HCT116 (cell line): Measurements from ENCODE around the gene ELP1. TPM values are rescaled to one million over a fixed set of nuclear protein-coding genes. Genes with fewer than 3 reads are reported as not detected.
A peak's percentile ranks its signal among the peaks of the same experiment; 100 is the strongest.

Experiments used
- ATAC-seq: fragments of 200-7000 bp; cut with Tn5 transposase; 2 replicates; pipeline ENCODE4 v1.9.1; 2020; ENCODE audit warnings: mild to moderate bottlenecking, moderate library complexity
- BruUV-seq: library from RNA; stranded (reverse); fragments of 400-500 nt; replicated peaks from 2 replicates; lab custom pipeline; 2021; lab: Mats Ljungman, UMichigan
- CTCF ChIA-PET: fragments of 300-600 bp; sonication (Branson Sonifier 250); formaldehyde crosslinking; loops from one replicate; lab custom pipeline; 2021; ENCODE audit warnings: antibody characterized with exemption; lab: Charles Lee
- POLR2A ChIA-PET: fragments of 300-600, 350-600 bp; sonication (Branson Sonifier 250); formaldehyde crosslinking; loops from one replicate; lab custom pipeline; 2021; ENCODE audit warnings: antibody characterized with exemption; lab: Charles Lee
- RAD21 ChIA-PET, 2 experiments: fragments of 300-600 bp; sonication (Branson Sonifier 250); formaldehyde crosslinking; loops; one replicate each; lab custom pipeline; 2023; ENCODE audit warnings: low total read pairs in 2 of 2; ENCODE audit not compliant: uncharacterized antibody in 2 of 2, unreplicated experiment in 2 of 2, low non-redundant PET in 1 of 2; lab: Charles Lee
- DNase-seq: peaks from one replicate; pipeline ENCODE4 v3.0.0-alpha.2; 2010; ENCODE audit warnings: low read depth, low spot score
- H2AFZ ChIP-seq: fragments of 200-600 bp; shearing (Covaris generic), sonication (generic); 2 replicates; pipeline ENCODE4 v1.6.1; 2017; ENCODE audit warnings: low read depth, mixed run types, mixed read lengths, antibody characterized with exemption, low read length; ENCODE audit not compliant: poor library complexity, severe bottlenecking
- H3K27ac ChIP-seq: 2 replicates; pipeline ENCODE4 v1.5.1; 2012; ENCODE audit warnings: low read depth, low read length
- H3K27me3 ChIP-seq: fragments of 200-600 bp; sonication (generic); 2 replicates; pipeline ENCODE4 v1.6.1; 2016; ENCODE audit warnings: mixed run types, low read length, mixed read lengths; ENCODE audit not compliant: insufficient read depth
- H3K36me3 ChIP-seq, 2 experiments: fragments of 200-500 bp in 1 of 2; fragments of 200-600 bp in 1 of 2; sonication (Bioruptor generic) in 1 of 2; sonication (generic) in 1 of 2; 2 replicates each; pipeline versions ENCODE4 v1.5.1 to v1.6.1; 2014 to 2016; ENCODE audit warnings: low read length in 2 of 2, inconsistent platforms in 1 of 2, mixed read lengths in 1 of 2, mixed run types in 1 of 2; ENCODE audit not compliant: insufficient read depth in 2 of 2, control insufficient read depth in 1 of 2
- H3K4me1 ChIP-seq, 2 experiments: fragments of 200-600 bp in 1 of 2; sonication (generic) in 1 of 2; 2 replicates each; pipeline versions ENCODE4 v1.5.1 to v1.6.1; 2012 to 2017; ENCODE audit warnings: low read length in 2 of 2, inconsistent platforms in 1 of 2, mild to moderate bottlenecking in 1 of 2, mixed read lengths in 1 of 2, mixed run types in 1 of 2, moderate library complexity in 1 of 2; ENCODE audit not compliant: insufficient read depth in 2 of 2, control insufficient read depth in 1 of 2
- H3K4me2 ChIP-seq: fragments of 200-600 bp; sonication (generic); 2 replicates; pipeline ENCODE4 v1.6.1; 2017; ENCODE audit warnings: mixed run types, low read length, mixed read lengths
- H3K4me3 ChIP-seq, 2 experiments: fragments of 200-600 bp in 1 of 2; sonication (generic) in 1 of 2; replicated peaks in 1 of 2; 2 replicates each; pipeline ENCODE4 v1.5.1; 2011 to 2016; ENCODE audit warnings: low read length in 2 of 2, control low read depth in 1 of 2, low read depth in 1 of 2, mild to moderate bottlenecking in 1 of 2, mixed read lengths in 1 of 2, mixed run types in 1 of 2
- H3K79me2 ChIP-seq: fragments of 200-600 bp; sonication (generic); 2 replicates; pipeline ENCODE4 v1.6.1; 2017; ENCODE audit warnings: mild to moderate bottlenecking, mixed run types, low read length, moderate library complexity, mixed read lengths; ENCODE audit not compliant: insufficient read depth
- H3K9ac ChIP-seq: fragments of 200-600 bp; sonication (generic); 2 replicates; pipeline ENCODE4 v1.6.1; 2016; ENCODE audit warnings: low read length, mixed read lengths
- H3K9me2 ChIP-seq: fragments of 200-600 bp; sonication (generic), shearing (Covaris generic); 2 replicates; pipeline ENCODE4 v1.6.1; 2017; ENCODE audit warnings: mixed run types, mild to moderate bottlenecking, moderate library complexity; ENCODE audit not compliant: insufficient read depth
- H3K9me3 ChIP-seq, 2 experiments: fragments of 200-500 bp in 1 of 2; fragments of 200-600 bp in 1 of 2; sonication (Bioruptor generic) in 1 of 2; sonication (generic) in 1 of 2; 2 replicates each; pipeline ENCODE4 v1.6.1; 2014 to 2017; ENCODE audit warnings: low read length in 2 of 2, mixed read lengths in 2 of 2, inconsistent platforms in 1 of 2, low read depth in 1 of 2, mild to moderate bottlenecking in 1 of 2, mixed run types in 1 of 2, moderate library complexity in 1 of 2; ENCODE audit not compliant: control insufficient read depth in 1 of 2, insufficient read depth in 1 of 2
- H4K20me1 ChIP-seq: fragments of 200-600 bp; sonication (generic), shearing (Covaris generic); 2 replicates; pipeline ENCODE4 v1.6.1; 2017; ENCODE audit warnings: mixed run types, mild to moderate bottlenecking, moderate library complexity; ENCODE audit not compliant: insufficient read depth
- EGR1 ChIP-seq: IDR thresholded peaks from 2 replicates; pipeline ENCODE4 v1.6.1; 2012; ENCODE audit warnings: low read depth
- ELF1 ChIP-seq: IDR thresholded peaks from 2 replicates; pipeline ENCODE4 v1.6.1; 2012; ENCODE audit warnings: low read depth, borderline replicate concordance
- EZH2 ChIP-seq: fragments of 200-600 bp; sonication (generic); IDR thresholded peaks from 2 replicates; pipeline ENCODE4 v1.6.1; 2017; ENCODE audit warnings: antibody characterized with exemption, mixed run types
- JUND ChIP-seq: IDR thresholded peaks from 2 replicates; pipeline ENCODE4 v1.6.1; 2012
- ZBTB33 ChIP-seq: IDR thresholded peaks from 2 replicates; pipeline ENCODE4 v1.6.1; 2011; ENCODE audit warnings: mild to moderate bottlenecking, low read length, moderate library complexity; ENCODE audit not compliant: insufficient replicate concordance; ENCODE audit errors: extremely low read depth
- ZFX ChIP-seq: fragments of 450-650 bp; IDR thresholded peaks from 2 replicates; pipeline ENCODE4 v1.6.1; 2017
- ZNF274 ChIP-seq: fragments of 200-500 bp; sonication (Bioruptor generic); IDR thresholded peaks from 2 replicates; pipeline ENCODE4 v1.6.1; 2014; ENCODE audit warnings: mild to moderate bottlenecking, low read depth, low read length, inconsistent platforms
- intact Hi-C: fragments of 100-400 bp; cut with micrococcal nuclease; formaldehyde crosslinking; loops from 2 replicates; pipeline ENCODE4 v1.10.0; 2022
- total RNA-seq: library from RNA; stranded (reverse); gene quantifications from one replicate; pipeline ENCODE4 v1.2.1, GENCODE V29; 2021; ENCODE audit not compliant: unreplicated experiment
- TF ChIP-seq, protein P1 (sequence below): IDR thresholded peaks from 2 replicates; pipeline ENCODE4 v1.6.1; 2012; ENCODE audit warnings: low read depth

The ELP1 gene
- total RNA-seq, 1 experiment from 2014 or later: 28.8 TPM

DNA sequence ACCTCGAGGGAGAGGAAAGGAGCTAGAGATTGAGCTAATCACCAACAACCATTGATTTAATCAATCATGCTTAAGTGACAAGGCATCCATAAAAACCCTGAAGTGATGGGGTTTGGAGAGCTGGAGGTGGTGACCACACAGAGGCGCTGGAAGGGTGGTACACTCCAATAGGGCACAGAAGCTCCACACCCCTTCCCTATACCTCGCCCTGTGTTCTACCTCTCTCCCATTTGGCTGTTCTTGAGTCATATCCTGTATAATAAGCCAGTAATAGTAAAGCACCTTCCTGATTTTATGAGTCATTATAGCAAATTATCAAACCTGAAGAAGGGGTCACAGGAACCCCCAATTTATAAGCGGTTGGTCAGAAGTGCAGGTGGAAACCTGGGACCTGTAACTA is 96.4 kb downstream of the ELP1 start:
- Histone ChIP-seq H3K27ac (no peak overlapping the region), H2AFZ (no peak overlapping the region), H3K4me3 (no peak overlapping the region), H3K27me3 (no peaks in the 10 kb centered on the region), H3K36me3 (no peaks in the 10 kb centered on the region), H3K4me1 (peaks cover 0 to 15% of the 10 kb centered on the region in 2 experiments; a peak in 1 of 4 replicates), H3K79me2 (no peaks in the 10 kb centered on the region), H3K4me2 (peak overlapping the region; percentile 13; the same call in 1 of the 2 replicates), H4K20me1 (no peaks in the 10 kb centered on the region), H3K9me2 (no peaks in the 10 kb centered on the region), H3K9me3 (no peaks in the 10 kb centered on the region), H3K9ac (no peak overlapping the region)
- intact Hi-C loops: no loop called here
- ChIA-PET CTCF (interaction anchor here (1.6 kb wide), 1 partner anchor 1415 kb away, joined by 4 read pairs; no protein-coding TSS in a partner anchor), POLR2A (no interaction called here), RAD21 (no interaction called here)
- BruUV-seq: no TSS peak
- TF ChIP-seq, protein P1, sequence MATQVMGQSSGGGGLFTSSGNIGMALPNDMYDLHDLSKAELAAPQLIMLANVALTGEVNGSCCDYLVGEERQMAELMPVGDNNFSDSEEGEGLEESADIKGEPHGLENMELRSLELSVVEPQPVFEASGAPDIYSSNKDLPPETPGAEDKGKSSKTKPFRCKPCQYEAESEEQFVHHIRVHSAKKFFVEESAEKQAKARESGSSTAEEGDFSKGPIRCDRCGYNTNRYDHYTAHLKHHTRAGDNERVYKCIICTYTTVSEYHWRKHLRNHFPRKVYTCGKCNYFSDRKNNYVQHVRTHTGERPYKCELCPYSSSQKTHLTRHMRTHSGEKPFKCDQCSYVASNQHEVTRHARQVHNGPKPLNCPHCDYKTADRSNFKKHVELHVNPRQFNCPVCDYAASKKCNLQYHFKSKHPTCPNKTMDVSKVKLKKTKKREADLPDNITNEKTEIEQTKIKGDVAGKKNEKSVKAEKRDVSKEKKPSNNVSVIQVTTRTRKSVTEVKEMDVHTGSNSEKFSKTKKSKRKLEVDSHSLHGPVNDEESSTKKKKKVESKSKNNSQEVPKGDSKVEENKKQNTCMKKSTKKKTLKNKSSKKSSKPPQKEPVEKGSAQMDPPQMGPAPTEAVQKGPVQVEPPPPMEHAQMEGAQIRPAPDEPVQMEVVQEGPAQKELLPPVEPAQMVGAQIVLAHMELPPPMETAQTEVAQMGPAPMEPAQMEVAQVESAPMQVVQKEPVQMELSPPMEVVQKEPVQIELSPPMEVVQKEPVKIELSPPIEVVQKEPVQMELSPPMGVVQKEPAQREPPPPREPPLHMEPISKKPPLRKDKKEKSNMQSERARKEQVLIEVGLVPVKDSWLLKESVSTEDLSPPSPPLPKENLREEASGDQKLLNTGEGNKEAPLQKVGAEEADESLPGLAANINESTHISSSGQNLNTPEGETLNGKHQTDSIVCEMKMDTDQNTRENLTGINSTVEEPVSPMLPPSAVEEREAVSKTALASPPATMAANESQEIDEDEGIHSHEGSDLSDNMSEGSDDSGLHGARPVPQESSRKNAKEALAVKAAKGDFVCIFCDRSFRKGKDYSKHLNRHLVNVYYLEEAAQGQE: no peak
- TF ChIP-seq ZFX (no peak), EGR1 (no peak), ELF1 (no peak), JUND (no peak), ZBTB33 (no peak), EZH2 (no peak), ZNF274 (no peak)
- no peak for DNase-seq
- no peak for ATAC-seq
